Prostate gland (tissue), 2 donors: ENCODE measurements around the gene KCNIP2.

Experiments
- POLR2A ChIP-seq: fragments of 450-650 bp; IDR thresholded peaks from one replicate; pipeline ENCODE4 v1.6.1; 2016; ENCODE audit warnings: antibody characterized with exemption, mild to moderate bottlenecking
- POLR2AphosphoS5 ChIP-seq: sonication (generic); formaldehyde crosslinking; IDR thresholded peaks from one replicate; pipeline ENCODE4 v1.6.1; 2017; ENCODE audit warnings: antibody characterized with exemption
- TF ChIP-seq, protein P1 (sequence below), 4 experiments: fragments of 200-600 bp in 2 of 4; fragments of 450-650 bp in 2 of 4; sonication (generic) in 2 of 4; IDR thresholded peaks; 1 replicate in 3 of 4; 2 replicates in 1 of 4; pipeline ENCODE4 v1.5.1; 2016 to 2019; ENCODE audit warnings: antibody characterized with exemption in 4 of 4, mild to moderate bottlenecking in 2 of 4, moderate library complexity in 2 of 4

DNA sequence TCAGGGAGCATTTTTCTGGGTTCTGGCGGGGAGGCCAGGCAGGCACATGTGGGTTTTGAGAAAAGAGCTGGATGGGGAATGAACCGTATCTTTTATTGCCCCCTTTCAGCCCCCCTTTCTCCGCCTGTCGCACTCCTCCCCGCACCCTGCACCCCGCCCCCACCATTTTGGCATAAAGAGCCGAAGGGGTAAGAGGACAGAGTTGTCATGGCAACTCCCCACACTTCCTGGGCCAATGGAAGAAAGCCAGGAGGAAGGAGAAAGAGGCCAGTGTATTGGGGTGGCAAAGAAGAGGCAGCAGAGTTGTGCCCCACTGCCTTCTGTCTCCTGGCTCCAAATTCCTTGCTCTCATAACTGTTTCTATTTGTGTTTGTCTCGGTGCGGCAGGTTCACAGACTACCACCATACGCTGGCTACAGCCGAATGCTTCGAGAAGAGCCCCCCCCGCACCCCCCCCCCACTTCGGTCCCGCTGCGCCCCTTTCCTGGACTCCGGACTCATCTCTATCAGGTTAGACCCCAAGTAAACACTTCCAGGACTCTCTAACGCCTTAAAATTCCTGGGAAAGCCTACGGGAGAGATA lies 3.4 kb downstream of the KCNIP2 start:
- TF ChIP-seq, protein P1, sequence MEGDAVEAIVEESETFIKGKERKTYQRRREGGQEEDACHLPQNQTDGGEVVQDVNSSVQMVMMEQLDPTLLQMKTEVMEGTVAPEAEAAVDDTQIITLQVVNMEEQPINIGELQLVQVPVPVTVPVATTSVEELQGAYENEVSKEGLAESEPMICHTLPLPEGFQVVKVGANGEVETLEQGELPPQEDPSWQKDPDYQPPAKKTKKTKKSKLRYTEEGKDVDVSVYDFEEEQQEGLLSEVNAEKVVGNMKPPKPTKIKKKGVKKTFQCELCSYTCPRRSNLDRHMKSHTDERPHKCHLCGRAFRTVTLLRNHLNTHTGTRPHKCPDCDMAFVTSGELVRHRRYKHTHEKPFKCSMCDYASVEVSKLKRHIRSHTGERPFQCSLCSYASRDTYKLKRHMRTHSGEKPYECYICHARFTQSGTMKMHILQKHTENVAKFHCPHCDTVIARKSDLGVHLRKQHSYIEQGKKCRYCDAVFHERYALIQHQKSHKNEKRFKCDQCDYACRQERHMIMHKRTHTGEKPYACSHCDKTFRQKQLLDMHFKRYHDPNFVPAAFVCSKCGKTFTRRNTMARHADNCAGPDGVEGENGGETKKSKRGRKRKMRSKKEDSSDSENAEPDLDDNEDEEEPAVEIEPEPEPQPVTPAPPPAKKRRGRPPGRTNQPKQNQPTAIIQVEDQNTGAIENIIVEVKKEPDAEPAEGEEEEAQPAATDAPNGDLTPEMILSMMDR (IDR thresholded peaks at IDR 0.05): no peak
- TF ChIP-seq POLR2AphosphoS5 (no peak), POLR2A (no peak)
